Neural cell (in vitro differentiated cells): Measurements from ENCODE around the gene RNF121. TPM values are rescaled to one million over a fixed set of nuclear protein-coding genes. Genes with fewer than 3 reads are reported as not detected.

Experiments
- H2AFZ ChIP-seq: fragments of 200-600, 300-800 bp; sonication (generic), shearing (Covaris generic); 2 replicates; pipeline ENCODE4 v1.6.0; 2014; ENCODE audit warnings: low read depth, mild to moderate bottlenecking, antibody characterized with exemption, low read length, moderate library complexity
- H3F3A ChIP-seq: fragments of 200-600 bp; shearing (Covaris generic); 2 replicates; pipeline ENCODE4 v1.6.1; 2016; ENCODE audit warnings: mild to moderate bottlenecking, moderate library complexity, mixed read lengths, antibody characterized with exemption, low read length; ENCODE audit not compliant: insufficient read depth, poor library complexity, severe bottlenecking
- H3K27ac ChIP-seq: fragments of 200-600, 300-800 bp; sonication (generic), shearing (Covaris generic); 2 replicates; pipeline ENCODE4 v1.5.1; 2014; ENCODE audit warnings: mild to moderate bottlenecking, low read length, moderate library complexity
- H3K27me3 ChIP-seq: fragments of 300-800, 200-600 bp; sonication (generic), shearing (Covaris generic); 2 replicates; pipeline ENCODE4 v1.6.0; 2014; ENCODE audit warnings: mild to moderate bottlenecking, low read depth, low read length, moderate library complexity; ENCODE audit not compliant: insufficient read depth
- H3K36me3 ChIP-seq: fragments of 300-800, 200-600 bp; sonication (generic), shearing (Covaris generic); 2 replicates; pipeline ENCODE4 v1.5.1; 2014; ENCODE audit warnings: mild to moderate bottlenecking, antibody characterized with exemption, low read length, moderate library complexity; ENCODE audit not compliant: insufficient read depth
- H3K4me2 ChIP-seq: fragments of 300-800, 200-600 bp; sonication (generic), shearing (Covaris generic); 2 replicates; pipeline ENCODE4 v1.6.0; 2014; ENCODE audit warnings: mild to moderate bottlenecking, low read length
- H3K4me3 ChIP-seq: fragments of 300-800, 200-600 bp; sonication (generic), shearing (Covaris generic); 2 replicates; pipeline ENCODE4 v1.5.1; 2014; ENCODE audit warnings: mild to moderate bottlenecking, low read length, moderate library complexity
- H3K79me2 ChIP-seq: fragments of 200-600 bp; shearing (Covaris generic); replicated peaks from 2 replicates; pipeline ENCODE4 v1.6.0; 2014; ENCODE audit warnings: mild to moderate bottlenecking, low read length, moderate library complexity; ENCODE audit not compliant: insufficient read depth
- H3K9ac ChIP-seq: fragments of 300-800, 200-600 bp; sonication (generic), shearing (Covaris generic); 2 replicates; pipeline ENCODE4 v1.6.1; 2016; ENCODE audit warnings: mild to moderate bottlenecking, low read length, mixed read lengths
- H3K9me2 ChIP-seq: fragments of 200-600 bp; shearing (Covaris generic); 2 replicates; pipeline ENCODE4 v1.6.1; 2016; ENCODE audit warnings: mild to moderate bottlenecking, low read length, mixed read lengths; ENCODE audit not compliant: insufficient read depth
- H3K9me3 ChIP-seq: fragments of 200-600, 300-800 bp; sonication (generic), shearing (Covaris generic); 2 replicates; pipeline ENCODE4 v1.6.1; 2016; ENCODE audit warnings: mild to moderate bottlenecking, mixed run types, low read length, moderate library complexity, mixed read lengths
- H4K20me1 ChIP-seq: fragments of 200-600 bp; shearing (Covaris generic); 2 replicates; pipeline ENCODE4 v1.6.1; 2016; ENCODE audit warnings: mild to moderate bottlenecking, mixed run types; ENCODE audit not compliant: insufficient read depth
- CTCF ChIP-seq: fragments of 450-650 bp; IDR thresholded peaks from 2 replicates; pipeline ENCODE4 v1.5.1; 2014; ENCODE audit warnings: antibody characterized with exemption, mild to moderate bottlenecking, moderate library complexity; ENCODE audit not compliant: poor library complexity, severe bottlenecking
- EP300 ChIP-seq: fragments of 450-650 bp; conservative IDR thresholded peaks from 2 replicates; pipeline ENCODE4 v1.6.1; 2014; ENCODE audit warnings: antibody characterized with exemption, mild to moderate bottlenecking, moderate library complexity; ENCODE audit not compliant: poor library complexity, severe bottlenecking
- EZH2 ChIP-seq: fragments of 200-600, 300-800 bp; shearing (Covaris generic), sonication (generic); IDR thresholded peaks from 2 replicates; pipeline ENCODE4 v1.6.1; 2014; ENCODE audit warnings: antibody characterized with exemption, low read length, borderline replicate concordance, mild to moderate bottlenecking; ENCODE audit not compliant: insufficient read depth, poor library complexity, severe bottlenecking
- MXI1 ChIP-seq: fragments of 450-650 bp; conservative IDR thresholded peaks from 2 replicates; pipeline ENCODE4 v1.6.1; 2014; ENCODE audit warnings: antibody characterized with exemption, mild to moderate bottlenecking; ENCODE audit not compliant: poor library complexity, severe bottlenecking
- POLR2AphosphoS5 ChIP-seq: IDR thresholded peaks from 2 replicates; pipeline ENCODE4 v1.6.1; 2012
- RAD21 ChIP-seq: fragments of 450-650 bp; conservative IDR thresholded peaks from 2 replicates; pipeline ENCODE4 v1.6.1; 2014; ENCODE audit warnings: antibody characterized with exemption, mild to moderate bottlenecking, moderate library complexity
- REST ChIP-seq: IDR thresholded peaks from 2 replicates; pipeline ENCODE4 v1.6.1; 2012; ENCODE audit warnings: borderline replicate concordance
- SMC3 ChIP-seq: fragments of 450-650 bp; conservative IDR thresholded peaks from 2 replicates; pipeline ENCODE4 v1.6.1; 2014; ENCODE audit warnings: antibody characterized with exemption, mild to moderate bottlenecking, moderate library complexity; ENCODE audit not compliant: poor library complexity
- TAF1 ChIP-seq: IDR thresholded peaks from 2 replicates; pipeline ENCODE4 v1.6.1; 2012; ENCODE audit warnings: low read depth
- polyA plus RNA-seq: library from polyadenylated mRNA; depleted of rRNA; stranded (reverse); fragments of >200 nt; gene quantifications from 2 replicates; pipeline ENCODE4 v1.2.3, GENCODE V29; 2014

The RNF121 gene
- polyA plus RNA-seq, 1 donor from 2014 or later: 21.2 TPM

GRCh38 chr11:72030472-72031045 is 101.7 kb downstream of the RNF121 start:
- Histone ChIP-seq H3K27ac (no peak overlapping the region), H4K20me1 (no peaks in the 10 kb centered on the region), H3F3A (no peaks in the 10 kb centered on the region), H2AFZ (no peak overlapping the region), H3K4me2 (no peak overlapping the region), H3K79me2 (peaks cover 54% of the 10 kb centered on the region), H3K9me3 (no peaks in the 10 kb centered on the region), H3K27me3 (no peaks in the 10 kb centered on the region), H3K4me3 (no peak overlapping the region), H3K9ac (no peak overlapping the region), H3K36me3 (peaks cover 19% of the 10 kb centered on the region), H3K9me2 (no peaks in the 10 kb centered on the region)
- no peak for TF ChIP-seq EZH2
- TF ChIP-seq TAF1: no peak
- TF ChIP-seq POLR2AphosphoS5: no peak
- no peak for TF ChIP-seq SMC3
- TF ChIP-seq EP300: no peak
- TF ChIP-seq CTCF: no peak
- TF ChIP-seq RAD21: no peak
- TF ChIP-seq MXI1: no peak
- TF ChIP-seq REST: no peak

- H3K79me2 ChIP-seq: peaks cover 68% of the 10 kb centered on the region
- no peak overlapping the region for H3K27ac ChIP-seq
Measured at GRCh38 chr11:72036687-72037086, 107.8 kb downstream of the RNF121 start.

More at GRCh38 chr11:72036687-72037086, 107.8 kb downstream of the RNF121 start:
- no peak for TF ChIP-seq MXI1
- H3F3A ChIP-seq: peaks cover 3% of the 10 kb centered on the region
- H3K27me3 ChIP-seq: no peaks in the 10 kb centered on the region
- peaks cover 14% of the 10 kb centered on the region for H3K36me3 ChIP-seq
- H4K20me1 ChIP-seq: no peaks in the 10 kb centered on the region
- H3K9ac ChIP-seq: no peak overlapping the region
- peak overlapping the region; percentile 44 for H3K4me3 ChIP-seq
- no peaks in the 10 kb centered on the region for H3K9me3 ChIP-seq
- H2AFZ ChIP-seq: no peak overlapping the region
- H3K9me2 ChIP-seq: no peaks in the 10 kb centered on the region
- no peak overlapping the region for H3K4me2 ChIP-seq
